Heart right ventricle (tissue), 16 donors: ENCODE measurements around the gene CDH2. TPM values are rescaled to one million over a fixed set of nuclear protein-coding genes. Genes with fewer than 3 reads are reported as not detected.

Source experiments
- ATAC-seq, 8 donors: fragments of 200-7000 bp; cut with Tn5 transposase; one replicate each; pipeline ENCODE4 v1.9.1; 2020; ENCODE audit warnings: mild to moderate bottlenecking in 8 of 8, moderate library complexity in 8 of 8, moderate number of reproducible peaks in 1 of 8
- DNase-seq, 2 donors: peaks; one replicate each; pipeline ENCODE4 v3.0.0-alpha.2; 2020
- H3K27ac ChIP-seq, 10 donors: fragments of 200-600 bp; sonication (generic) in 2 of 10; one replicate each; pipeline versions ENCODE4 v1.5.0 to v1.8.0; 2020 to 2022; ENCODE audit warnings: mild to moderate bottlenecking in 3 of 10
- H3K27me3 ChIP-seq, 7 donors: fragments of 200-600 bp; one replicate each; pipeline ENCODE4 v1.8.0; 2021 to 2022; ENCODE audit warnings: mild to moderate bottlenecking in 2 of 7
- H3K36me3 ChIP-seq, 9 donors: fragments of 200-600 bp; sonication (generic) in 1 of 9; one replicate each; pipeline versions ENCODE4 v1.5.0 to v1.8.0; 2020 to 2022; ENCODE audit warnings: mild to moderate bottlenecking in 2 of 9
- H3K4me1 ChIP-seq, 9 donors: fragments of 200-600 bp; sonication (generic) in 1 of 9; one replicate each; pipeline versions ENCODE4 v1.5.0 to v1.8.0; 2020 to 2022; ENCODE audit warnings: mild to moderate bottlenecking in 4 of 9
- H3K4me3 ChIP-seq, 10 donors: fragments of 200-600 bp; sonication (generic) in 2 of 10; one replicate each; pipeline versions ENCODE4 v1.5.0 to v1.8.0; 2020 to 2022; ENCODE audit warnings: mild to moderate bottlenecking in 7 of 10, moderate library complexity in 2 of 10
- H3K9me3 ChIP-seq, 11 donors: fragments of 200-600 bp in 10 of 11; sonication (generic) in 2 of 11; one replicate each; pipeline versions ENCODE4 v1.5.0 to v1.8.0; 2013 to 2022; ENCODE audit warnings: mild to moderate bottlenecking in 2 of 11, control low read depth in 1 of 11, moderate library complexity in 1 of 11
- WGBS, 2 donors: extraction: QIAGEN DNeasy Blood & Tissue Kit; methylation state at CpG; one replicate each; pipeline ENCODE4 v1.1.7; 2013; ENCODE audit warnings: inconsistent platforms in 1 of 2; 5-methylcytosine and 5-hydroxymethylcytosine counted together
- intact Hi-C, 10 donors: fragments of 100-400 bp; cut with DNase I; formaldehyde crosslinking; loops; one replicate each; pipeline versions ENCODE4 v1.11.1 to v1.14.2; 2022
- long read RNA-seq, 3 donors: library from polyadenylated mRNA; unstranded; transcript quantifications; one replicate each; pipeline ENCODE4 v2.0.0, GENCODE V29; 2020 to 2021
- polyA plus RNA-seq, 2 donors: library from polyadenylated mRNA; stranded (reverse); fragments of 200-250 nt; gene quantifications; one replicate each; pipeline ENCODE4 v1.2.3, GENCODE V29; 2013
- total RNA-seq, 10 donors: library from RNA; stranded (reverse); fragmentation: NEBNext Ultra II Directional in 3 of 10; extraction: Animal tissue kit (Norgen Biotek cat#: 25700) in 3 of 10; gene quantifications; one replicate each; pipeline versions ENCODE4 v1.2.1 to v1.2.4, GENCODE V29; 2021 to 2023
- TF ChIP-seq, protein P1 (sequence below), 9 donors: fragments of 200-600 bp; sonication (generic) in 2 of 9; IDR thresholded peaks; one replicate each; pipeline versions ENCODE4 v1.5.0 to v1.8.0; 2021 to 2022; ENCODE audit warnings: antibody characterized with exemption in 9 of 9, mild to moderate bottlenecking in 5 of 9, moderate library complexity in 1 of 9
- donor health status: Arrhythmogenic right ventricular cardiomyopathy.
- donor health status: ischemic (EF 13 %, LVEDD 7.1; RV severe dilation, severe dysfunction).
- donor health status: healthy with polysubstance abuse.
- donor health status: DM: no; HTN: yes; CAD: no.
- donor health status: DM: no; HTN: no; CAD: no.
- donor health status: ischemic (EF 25% LVEDD 6.9; RV normal size, moderate dysfunction).
- donor health status: ischemic (EF 25% LVEDD 5.7; RV mildly dilated, moderate dysfunction).
- donor health status: healthy.
- donor health status: DM: yes; HTN: yes; CAD: no.
- donor health status: Ischemic cardiomyopathy.
- donor health status: ischemic (EF 35%, LVEDD 5.7; RV mildly dilated, moderate dysfunction).
- donor health status: nonischemic (EF 11% LVEDD 7.7; RV severe dilation, severe dysfunction).
- donor health status: DM: yes; HTN: yes; CAD: no.
- donor health status: PGD.
- donor health status: ischemic (EF 29% LVEDD 5.4; RV normal size, mild dysfunction).
- donor health status: nonischemic (EF 23%, LVEDD 6.1; RV moderate dilation, normal function).

Gene CDH2
- total RNA-seq (100 to 1,000 TPM; 325 to 575 (median 518) TPM), polyA plus RNA-seq (100 to 1,000 TPM in 1 of 2 donors, 10 to 100 TPM in 1; 50.3 to 101 TPM)
- long read RNA-seq, donor 1, full-length matches to known transcripts: 365 of 519 reads
- long read RNA-seq, donor 1, partial matches to known transcripts: 127 of 519 reads
- long read RNA-seq, donor 1, other reads (novel, unspliced or antisense): 27 of 519 reads
- long read RNA-seq, donor 2, full-length matches to known transcripts: 437 of 600 reads
- long read RNA-seq, donor 2, partial matches to known transcripts: 140 of 600 reads
- long read RNA-seq, donor 2, other reads (novel, unspliced or antisense): 23 of 600 reads
- long read RNA-seq, donor 3, full-length matches to known transcripts: 644 of 1,143 reads
- long read RNA-seq, donor 3, partial matches to known transcripts: 447 of 1,143 reads
- long read RNA-seq, donor 3, other reads (novel, unspliced or antisense): 52 of 1,143 reads

DNA sequence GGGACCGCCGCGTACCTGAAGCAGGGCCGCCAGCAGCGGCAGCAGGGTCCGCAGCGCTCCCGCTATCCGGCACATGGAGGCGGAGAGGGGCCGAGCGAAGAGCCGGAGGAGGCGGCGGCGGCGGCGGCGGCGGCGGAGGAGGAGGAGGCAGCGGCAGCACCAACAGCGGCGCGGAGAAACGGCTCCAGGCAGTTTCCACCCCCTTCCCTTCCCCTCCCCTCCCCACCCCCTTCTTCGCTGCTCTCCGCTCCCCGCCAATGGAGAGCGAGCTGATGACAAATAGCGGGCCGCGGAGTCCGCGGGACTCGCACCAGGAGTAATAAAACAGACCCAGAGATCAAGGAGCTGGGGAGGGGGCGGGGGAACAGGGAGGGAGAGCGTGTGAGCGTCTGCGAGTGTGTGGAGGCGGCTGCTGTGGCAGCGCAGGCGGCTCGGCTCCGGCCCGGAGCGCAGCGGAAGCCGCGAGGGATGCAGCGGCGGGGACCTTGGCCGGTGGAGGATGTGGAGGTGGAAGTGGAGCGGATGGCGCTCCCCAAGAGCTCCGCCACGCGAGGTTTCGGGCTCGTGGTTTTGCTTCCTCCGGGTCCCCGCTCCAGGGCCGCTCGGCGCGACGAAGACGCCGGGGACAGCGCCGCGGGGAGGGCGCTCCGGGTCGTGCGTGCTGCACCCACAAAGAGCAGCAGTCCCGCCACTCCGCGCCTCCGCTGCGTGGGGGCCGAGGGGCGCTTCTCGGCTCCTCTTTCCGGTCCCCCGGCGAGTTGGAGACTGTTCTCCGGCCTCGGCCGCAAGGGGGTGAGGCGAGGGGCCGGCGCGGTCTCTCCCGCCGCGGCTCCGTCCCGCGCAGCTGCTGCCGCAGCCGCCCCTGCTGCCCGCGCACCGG, at the start of gene CDH2:
CDH2 (minus strand) TSS at position 183 of the 880 bp plus-strand sequence; CDS start at position 75, 108 bp downstream.
- H3K27me3 ChIP-seq: peaks cover 0 to 79% (median 17%) of the 10 kb centered on the region in 7 donors

DNA sequence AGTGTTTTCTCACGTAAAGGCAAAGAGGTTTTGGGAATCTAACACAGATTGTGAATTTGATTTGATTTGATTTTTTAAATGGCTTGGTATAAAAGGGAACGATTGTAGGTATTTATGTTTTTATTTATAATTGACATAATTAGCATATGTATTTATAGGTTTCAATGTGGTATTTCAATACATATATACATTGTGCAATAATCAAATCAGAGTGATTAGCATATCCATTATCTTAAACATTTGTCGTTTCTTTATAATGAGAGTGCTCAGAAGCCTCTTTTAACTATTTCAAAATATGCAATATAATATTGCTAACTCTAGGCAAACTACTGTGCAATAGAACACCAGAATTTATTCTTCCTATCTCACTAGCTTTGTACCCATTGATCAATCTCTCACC, 35.1 kb upstream of the CDH2 start:
- no peak overlapping the region for H3K4me3 ChIP-seq
- intact Hi-C loops: no loop called here
- WGBS, 2 donors: 85 to 89% methylated on average over 3 of the region's 3 CpGs
- DNase-seq: no peak
- TF ChIP-seq, protein P1, sequence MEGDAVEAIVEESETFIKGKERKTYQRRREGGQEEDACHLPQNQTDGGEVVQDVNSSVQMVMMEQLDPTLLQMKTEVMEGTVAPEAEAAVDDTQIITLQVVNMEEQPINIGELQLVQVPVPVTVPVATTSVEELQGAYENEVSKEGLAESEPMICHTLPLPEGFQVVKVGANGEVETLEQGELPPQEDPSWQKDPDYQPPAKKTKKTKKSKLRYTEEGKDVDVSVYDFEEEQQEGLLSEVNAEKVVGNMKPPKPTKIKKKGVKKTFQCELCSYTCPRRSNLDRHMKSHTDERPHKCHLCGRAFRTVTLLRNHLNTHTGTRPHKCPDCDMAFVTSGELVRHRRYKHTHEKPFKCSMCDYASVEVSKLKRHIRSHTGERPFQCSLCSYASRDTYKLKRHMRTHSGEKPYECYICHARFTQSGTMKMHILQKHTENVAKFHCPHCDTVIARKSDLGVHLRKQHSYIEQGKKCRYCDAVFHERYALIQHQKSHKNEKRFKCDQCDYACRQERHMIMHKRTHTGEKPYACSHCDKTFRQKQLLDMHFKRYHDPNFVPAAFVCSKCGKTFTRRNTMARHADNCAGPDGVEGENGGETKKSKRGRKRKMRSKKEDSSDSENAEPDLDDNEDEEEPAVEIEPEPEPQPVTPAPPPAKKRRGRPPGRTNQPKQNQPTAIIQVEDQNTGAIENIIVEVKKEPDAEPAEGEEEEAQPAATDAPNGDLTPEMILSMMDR (IDR thresholded peaks at IDR 0.05): no peak
- H3K27ac ChIP-seq: no peak overlapping the region
- H3K27me3 ChIP-seq: no peaks in the 10 kb centered on the region
- no peak for ATAC-seq
- H3K4me1 ChIP-seq: no peaks in the 10 kb centered on the region
- no peaks in the 10 kb centered on the region for H3K9me3 ChIP-seq
- H3K36me3 ChIP-seq: no peaks in the 10 kb centered on the region

More for the DNA sequence above, at the start of gene CDH2:
- intact Hi-C loops: loop anchor here in 7 of 10 donors (5.0 to 10.0 kb wide), 6 partner anchors 62 to 212 kb away; no protein-coding TSS in a partner anchor
- peak within 1 kb of the TSS; percentile 65 to 98 (median 88) for H3K27ac ChIP-seq
- H3K36me3 ChIP-seq: no peaks in the 10 kb centered on the region
- ATAC-seq (peak; percentile 48 to 76 (median 65)), DNase-seq (peak; percentile 65 to 66)
- H3K4me1 ChIP-seq: peaks cover 0 to 15% (median 8%) of the 10 kb centered on the region in 9 donors
- no peaks in the 10 kb centered on the region for H3K9me3 ChIP-seq
- peak within 1 kb of the TSS; percentile 36 to 80 (median 67) for H3K4me3 ChIP-seq
- TF ChIP-seq, protein P1 (IDR thresholded peaks at IDR 0.05): peak in 4 of 9 donors; percentile 11 to 44 (median 26)
- 1% methylated on average over 76 to 100 of the region's 105 CpGs for WGBS, 2 donors

DNA sequence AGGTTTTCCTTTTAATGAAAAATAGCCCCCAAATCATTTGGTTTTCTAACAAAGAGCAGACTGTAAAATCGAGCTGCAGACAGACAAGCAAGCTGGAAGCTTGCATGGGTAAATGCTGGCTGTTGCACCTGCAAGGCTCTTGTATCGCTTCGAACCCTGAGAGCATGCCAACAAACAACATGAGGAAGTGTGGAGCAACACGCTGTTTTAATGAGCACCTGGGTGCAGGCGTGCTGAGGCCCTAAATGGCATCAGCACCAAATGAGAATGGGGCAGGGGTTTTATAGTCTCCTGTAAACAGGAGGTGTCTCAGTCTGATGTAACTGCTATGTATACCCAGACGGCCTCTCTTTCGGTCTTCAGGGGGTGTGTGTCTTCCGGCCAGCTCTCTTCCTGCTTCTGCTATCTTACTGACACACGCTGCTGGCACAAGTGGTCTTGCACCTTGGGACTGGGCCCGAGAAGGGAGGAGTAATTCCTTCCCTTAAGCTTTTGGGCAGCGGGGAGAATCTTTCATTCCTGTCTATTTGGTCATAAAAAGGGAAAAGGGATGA, 31.9 kb upstream of the CDH2 start:
- no peak for DNase-seq
- Histone ChIP-seq H3K36me3 (no peaks in the 10 kb centered on the region), H3K27me3 (no peaks in the 10 kb centered on the region), H3K4me3 (no peak overlapping the region), H3K27ac (no peak overlapping the region), H3K4me1 (no peaks in the 10 kb centered on the region), H3K9me3 (no peaks in the 10 kb centered on the region)
- no peak for ATAC-seq
- TF ChIP-seq, protein P1 (IDR thresholded peaks at IDR 0.05): no peak
- WGBS, 2 donors: 74 to 77% methylated on average over 11 of the region's 11 CpGs
- intact Hi-C loops: no loop called here

DNA sequence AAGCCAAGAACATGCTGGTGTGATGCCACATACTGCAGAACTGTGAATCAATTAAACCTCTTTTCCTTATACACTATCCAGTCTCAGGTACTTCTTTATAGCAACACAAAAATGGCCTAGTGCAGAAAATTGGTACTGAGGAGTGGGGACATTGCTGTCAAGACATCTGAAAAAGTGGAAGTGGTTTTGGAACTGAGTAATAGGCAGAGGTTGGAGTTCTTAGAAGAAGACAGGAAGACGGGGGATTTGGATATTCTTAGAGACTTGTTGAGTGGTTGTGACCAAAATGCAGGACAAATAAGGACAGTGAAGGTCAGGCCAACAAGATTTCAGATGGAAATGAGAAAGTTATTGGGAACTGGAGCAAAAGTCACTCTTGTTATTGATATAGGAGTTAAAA, 31.3 kb upstream of the CDH2 start:
- Histone ChIP-seq H3K9me3 (no peaks in the 10 kb centered on the region), H3K27me3 (no peaks in the 10 kb centered on the region), H3K4me1 (no peaks in the 10 kb centered on the region), H3K27ac (no peak overlapping the region), H3K36me3 (no peaks in the 10 kb centered on the region), H3K4me3 (no peak overlapping the region)
- intact Hi-C loops: no loop called here
- DNase-seq (no peak), ATAC-seq (no peak)
- TF ChIP-seq, protein P1 (IDR thresholded peaks at IDR 0.05): no peak
- 69 to 78% methylated on average over 1 of the region's 1 CpG for WGBS, 2 donors
